IMR-90 (cell line): Measurements from ENCODE around the gene CNGB1. TPM values are rescaled to one million over a fixed set of nuclear protein-coding genes. Genes with fewer than 3 reads are reported as not detected.

Experiments used
- ATAC-seq: fragments of 200-7000 bp; cut with Tn5 transposase; 2 replicates; pipeline ENCODE4 v1.9.1; 2020; ENCODE audit warnings: low read depth, mild to moderate bottlenecking, moderate library complexity
- BruUV-seq: library from RNA; stranded (reverse); fragments of 400-500 nt; replicated peaks from 2 replicates; lab custom pipeline; 2021; lab: Mats Ljungman, UMichigan
- CTCF ChIA-PET: fragments of 300-600 bp; formaldehyde crosslinking; extraction: SDS; loops from one replicate; lab custom pipeline; 2021; ENCODE audit warnings: antibody characterized with exemption; lab: Yijun Ruan, JAX
- POLR2A ChIA-PET: fragments of 300-600 bp; sonication (Branson Sonifier 250); formaldehyde crosslinking; loops from one replicate; lab custom pipeline; 2022; ENCODE audit warnings: antibody characterized with exemption; ENCODE audit not compliant: unreplicated experiment; lab: Charles Lee
- DNase-seq: peaks from one replicate; pipeline ENCODE4 v3.0.0; 2013
- H2AFZ ChIP-seq: replicated peaks from 2 replicates; pipeline ENCODE3; 2013; ENCODE audit warnings: low read length, mild to moderate bottlenecking; ENCODE audit not compliant: poor library complexity
- H2AK5ac ChIP-seq: 2 replicates; pipeline ENCODE4 v1.6.1; 2013; ENCODE audit warnings: low read depth, low read length, inconsistent platforms
- H2AK9ac ChIP-seq: replicated peaks from 2 replicates; pipeline ENCODE3; 2013; ENCODE audit warnings: mild to moderate bottlenecking, low read depth, low read length, moderate library complexity; ENCODE audit not compliant: poor library complexity
- H2BK120ac ChIP-seq: 2 replicates; pipeline ENCODE4 v1.6.1; 2013; ENCODE audit warnings: low read depth, low read length, inconsistent platforms
- H2BK15ac ChIP-seq: 3 replicates; pipeline ENCODE4 v1.6.1; 2013; ENCODE audit warnings: low read depth, low read length, inconsistent platforms
- H2BK20ac ChIP-seq: 2 replicates; pipeline ENCODE4 v1.6.1; 2013; ENCODE audit warnings: low read depth, mild to moderate bottlenecking, inconsistent platforms, low read length, moderate library complexity
- H2BK5ac ChIP-seq: 2 replicates; pipeline ENCODE4 v1.6.1; 2013; ENCODE audit warnings: mild to moderate bottlenecking, low read depth, low read length, inconsistent platforms; ENCODE audit not compliant: poor library complexity, severe bottlenecking
- H3K14ac ChIP-seq: replicated peaks from 2 replicates; pipeline ENCODE4 v1.6.1; 2013; ENCODE audit warnings: low read depth, low read length, inconsistent platforms
- H3K18ac ChIP-seq: 2 replicates; pipeline ENCODE4 v1.6.1; 2013; ENCODE audit warnings: low read depth, low read length, control low read depth
- H3K23ac ChIP-seq: 2 replicates; pipeline ENCODE4 v1.6.1; 2013; ENCODE audit warnings: low read depth, low read length, inconsistent platforms
- H3K27ac ChIP-seq: 2 replicates; pipeline ENCODE4 v1.5.1; 2013; ENCODE audit warnings: mild to moderate bottlenecking, control low read depth, low read length; ENCODE audit not compliant: insufficient read depth
- H3K27me3 ChIP-seq: 2 replicates; pipeline ENCODE4 v1.6.1; 2013; ENCODE audit warnings: low read length; ENCODE audit not compliant: control insufficient read depth, insufficient read depth
- H3K36me3 ChIP-seq: 2 replicates; pipeline ENCODE4 v1.6.1; 2013; ENCODE audit warnings: low read length, mixed read lengths; ENCODE audit not compliant: control insufficient read depth, insufficient read depth
- H3K4ac ChIP-seq: 2 replicates; pipeline ENCODE4 v1.6.1; 2013; ENCODE audit warnings: low read depth, low read length, inconsistent platforms
- H3K4me1 ChIP-seq: 2 replicates; pipeline ENCODE4 v1.6.1; 2013; ENCODE audit warnings: low read length, mixed read lengths; ENCODE audit not compliant: control insufficient read depth, insufficient read depth
- H3K4me2 ChIP-seq: 2 replicates; pipeline ENCODE4 v1.6.1; 2013; ENCODE audit warnings: low read depth, mild to moderate bottlenecking, control low read depth, low read length, moderate library complexity
- H3K4me3 ChIP-seq: 2 replicates; pipeline ENCODE4 v1.5.1; 2013; ENCODE audit warnings: low read depth, mild to moderate bottlenecking, control low read depth, low read length, moderate library complexity; ENCODE audit not compliant: insufficient read depth
- H3K56ac ChIP-seq: 2 replicates; pipeline ENCODE4 v1.6.1; 2013; ENCODE audit warnings: low read length, inconsistent platforms; ENCODE audit not compliant: insufficient read depth; ENCODE audit errors: extremely low read depth
- H3K79me1 ChIP-seq, 2 experiments: 2 replicates each; pipeline ENCODE4 v1.6.1; 2013; ENCODE audit warnings: low read length in 2 of 2, inconsistent platforms in 1 of 2, low read depth in 1 of 2
- H3K9ac ChIP-seq: 2 replicates; pipeline ENCODE4 v1.6.1; 2013; ENCODE audit warnings: low read depth, low read length, control low read depth
- H3K9me1 ChIP-seq: 2 replicates; pipeline ENCODE4 v1.6.1; 2013; ENCODE audit warnings: low read length, inconsistent platforms; ENCODE audit not compliant: insufficient read depth
- H3K9me3 ChIP-seq: 2 replicates; pipeline ENCODE4 v1.6.1; 2013; ENCODE audit warnings: low read length; ENCODE audit not compliant: control insufficient read depth, insufficient read depth
- H4K20me1 ChIP-seq: 2 replicates; pipeline ENCODE4 v1.6.1; 2013; ENCODE audit warnings: low read length, inconsistent platforms; ENCODE audit not compliant: insufficient read depth
- H4K5ac ChIP-seq: 2 replicates; pipeline ENCODE4 v1.6.1; 2013; ENCODE audit warnings: mild to moderate bottlenecking, low read depth, low read length, control low read depth
- H4K8ac ChIP-seq, 2 experiments: 2 replicates each; pipeline ENCODE4 v1.6.1; 2013; ENCODE audit warnings: low read depth in 2 of 2, low read length in 2 of 2, control low read depth in 1 of 2, inconsistent platforms in 1 of 2
- H4K91ac ChIP-seq: 2 replicates; pipeline ENCODE4 v1.6.1; 2013; ENCODE audit warnings: low read depth, low read length, inconsistent platforms; ENCODE audit not compliant: insufficient read depth
- BHLHE40 ChIP-seq: fragments of 150-350 bp; IDR thresholded peaks from 2 replicates; pipeline ENCODE4 v1.6.1; 2016; ENCODE audit warnings: mild to moderate bottlenecking, low read depth, low read length
- CEBPB ChIP-seq: IDR thresholded peaks from 2 replicates; pipeline ENCODE4 v1.6.1; 2012; ENCODE audit warnings: low read depth, low read length, improper control_type of control experiment
- CHD1 ChIP-seq: IDR thresholded peaks from 2 replicates; pipeline ENCODE4 v1.6.1; 2012; ENCODE audit warnings: low read depth, low read length, improper control_type of control experiment
- ELK1 ChIP-seq: fragments of 150-350 bp; IDR thresholded peaks from 2 replicates; pipeline ENCODE4 v1.6.1; 2016; ENCODE audit warnings: low read depth, mild to moderate bottlenecking, low read length, moderate library complexity, borderline replicate concordance
- FOS ChIP-seq: fragments of 150-350 bp; IDR thresholded peaks from 2 replicates; pipeline ENCODE4 v1.6.1; 2016; ENCODE audit warnings: low read depth, low read length
- MAFK ChIP-seq: IDR thresholded peaks from 2 replicates; pipeline ENCODE4 v1.6.1; 2012; ENCODE audit warnings: low read depth, low read length, improper control_type of control experiment
- MAZ ChIP-seq: IDR thresholded peaks from 2 replicates; pipeline ENCODE4 v1.6.1; 2012; ENCODE audit warnings: low read depth, mild to moderate bottlenecking, low read length, improper control_type of control experiment, moderate library complexity, borderline replicate concordance
- MXI1 ChIP-seq: IDR thresholded peaks from 2 replicates; pipeline ENCODE4 v1.6.1; 2012; ENCODE audit warnings: low read depth, mild to moderate bottlenecking, low read length, moderate library complexity, borderline replicate concordance
- NFE2L2 ChIP-seq: fragments of 150-350 bp; IDR thresholded peaks from 2 replicates; pipeline ENCODE4 v1.6.1; 2016; ENCODE audit warnings: low read depth, mild to moderate bottlenecking, low read length
- POLR2A ChIP-seq: IDR thresholded peaks from 2 replicates; pipeline ENCODE4 v1.6.1; 2012; ENCODE audit warnings: mild to moderate bottlenecking, low read depth, low read length
- RAD21 ChIP-seq: IDR thresholded peaks from 2 replicates; pipeline ENCODE4 v1.6.1; 2012; ENCODE audit warnings: low read length, improper control_type of control experiment
- RCOR1 ChIP-seq: IDR thresholded peaks from 2 replicates; pipeline ENCODE4 v1.6.1; 2012; ENCODE audit warnings: mild to moderate bottlenecking, low read length, improper control_type of control experiment; ENCODE audit not compliant: insufficient replicate concordance
- RFX5 ChIP-seq: IDR thresholded peaks from 2 replicates; pipeline ENCODE4 v1.8.0; 2012; ENCODE audit warnings: low read depth, mild to moderate bottlenecking, low read length, moderate library complexity
- SMC3 ChIP-seq: fragments of 150-350 bp; IDR thresholded peaks from 2 replicates; pipeline ENCODE4 v1.6.1; 2016; ENCODE audit warnings: low read depth, mild to moderate bottlenecking, antibody characterized with exemption, low read length, moderate library complexity
- WGBS, 2 experiments: methylation state at CpG; one replicate each; pipeline versions ENCODE4 v1.1.5 to v1.1.7; 2013; ENCODE audit warnings: missing lambda C conversion rate in 2 of 2; ENCODE audit not compliant: insufficient read length in 1 of 2; ENCODE audit errors: extremely low coverage in 2 of 2; 5-methylcytosine and 5-hydroxymethylcytosine counted together
- dilution Hi-C: fragments of 300-500 bp; cut with HindIII; formaldehyde crosslinking; loops from one replicate; pipeline ENCODE4 v1.14.3; 2018; ENCODE audit warnings: low sequenced_read_pairs; ENCODE audit not compliant: unreplicated experiment
- in situ Hi-C: fragments of 300-500 bp; cut with MboI; formaldehyde crosslinking; loops from 3 replicates; pipeline ENCODE4 v1.14.3; 2019; ENCODE audit warnings: low sequenced_read_pairs, inconsistent platforms, mixed read lengths
- intact Hi-C: fragments of 100-400 bp; cut with micrococcal nuclease; formaldehyde crosslinking; loops from 2 replicates; pipeline ENCODE4 v1.10.0; 2022
- polyA plus RNA-seq, 3 experiments: library from polyadenylated mRNA; depleted of rRNA; stranded (reverse); fragments of >200 nt; gene quantifications; 2 replicates each; pipeline ENCODE4 v1.2.3, GENCODE V29; 2012; ENCODE audit warnings: low replicate concordance in 1 of 3
- total RNA-seq: library from RNA; depleted of rRNA; stranded (reverse); fragments of >200 nt; gene quantifications from 2 replicates; pipeline ENCODE4 v1.2.3, GENCODE V29; 2012

CNGB1 gene
- total and polyA plus RNA-seq, 2 of the 4 experiments (the other 2 are of a cell fraction) = not detected

GRCh38 chr16:57904101-57904500, 66.8 kb downstream of the CNGB1 start:
- ChIA-PET CTCF (interaction anchor here (0.6 kb wide), 1 partner anchor 28 kb away, joined by 3 read pairs; no protein-coding TSS in a partner anchor), POLR2A (no interaction called here)
- Histone ChIP-seq H4K5ac (no peak overlapping the region), H3K4me3 (no peak overlapping the region), H2BK20ac (no peak overlapping the region), H3K4me2 (no peak overlapping the region), H2AK9ac (no peak overlapping the region), H3K9ac (no peak overlapping the region), H3K4ac (no peak overlapping the region), H3K27me3 (peaks cover 56% of the 10 kb centered on the region), H3K23ac (no peak overlapping the region), H3K9me3 (no peaks in the 10 kb centered on the region), H2AK5ac (no peak overlapping the region), H3K27ac (no peak overlapping the region), H3K56ac (no peak overlapping the region), H3K14ac (no peak overlapping the region), H2BK15ac (no peak overlapping the region), H3K79me1 (no peaks in the 10 kb centered on the region), H3K4me1 (peaks cover 3% of the 10 kb centered on the region; the same call in 1 of the 2 replicates), H2BK5ac (no peak overlapping the region), H3K9me1 (no peaks in the 10 kb centered on the region), H4K8ac (no peak overlapping the region), H3K36me3 (no peaks in the 10 kb centered on the region), H3K18ac (no peak overlapping the region), H2BK120ac (no peak overlapping the region), H2AFZ (peak overlapping the region; percentile 51), H4K91ac (no peak overlapping the region), H4K20me1 (0 out of 2 replicates have a peak, but pooled peaks cover 7% of the 10 kb centered on the region)
- intact Hi-C loops (no loop called here), in situ Hi-C loops (loop anchor here (25.0 kb wide), 1 partner anchor 208 kb away; no protein-coding TSS in a partner anchor), dilution Hi-C loops (no loop called here)
- DNase-seq (no peak), ATAC-seq (no peak)
- WGBS, 2 experiments = no CpG with 5 or more reads among the region's 8 CpGs
- TF ChIP-seq CHD1 (no peak), BHLHE40 (no peak), MAZ (no peak), POLR2A (no peak), RAD21 (no peak), MAFK (no peak), ELK1 (no peak), NFE2L2 (no peak), SMC3 (no peak), RFX5 (no peak), FOS (no peak), CEBPB (no peak), RCOR1 (no peak), MXI1 (no peak)
- BruUV-seq = no TSS peak
